Suppressor macrophage treated with lipopolysaccharide for 1 hour (primary cell): ENCODE measurements around the gene LRRK1.

Experiments used
- DNase-seq, 3 donors: peaks; one replicate each; pipeline ENCODE4 v3.0.0-alpha.2; 2020 to 2022

Gene LRRK1

GRCh38 chr15:101008158-101009139 is 89.3 kb downstream of the LRRK1 start:
- peak; percentile 85 to 92 (median 88) for DNase-seq

GRCh38 chr15:101009176-101009575 is 90.0 kb downstream of the LRRK1 start:
- no peak for DNase-seq

- DNase-seq, result no peak
These were observed 91.6 kb downstream of the LRRK1 start for GRCh38 chr15:101010781-101011180.

GRCh38 chr15:101012326-101013200 is 93.4 kb downstream of the LRRK1 start:
- DNase-seq, result no peak

GRCh38 chr15:101013201-101013550 is 94.0 kb downstream of the LRRK1 start:
- no peak for DNase-seq

- no peak for DNase-seq
These were observed 94.9 kb downstream of the LRRK1 start for GRCh38 chr15:101013769-101014675.

GRCh38 chr15:101014921-101015841 is 96.0 kb downstream of the LRRK1 start:
- peak; percentile 68 to 85 (median 77) for DNase-seq

- DNase-seq, result no peak
These were observed 97.4 kb downstream of the LRRK1 start for GRCh38 chr15:101016581-101016980.

GRCh38 chr15:101017093-101017754 is 98.1 kb downstream of the LRRK1 start:
- DNase-seq, result no peak

GRCh38 chr15:101018016-101018415 is 98.9 kb downstream of the LRRK1 start:
- DNase-seq, result peak in 2 of 3 donors; percentile 59 to 63

- DNase-seq, result no peak
These were observed 99.3 kb downstream of the LRRK1 start for GRCh38 chr15:101018450-101018849.

- no peak for DNase-seq
These were observed 100.3 kb downstream of the LRRK1 start for GRCh38 chr15:101019366-101019896.

GRCh38 chr15:101020451-101020850 is 101.3 kb downstream of the LRRK1 start:
- peak in 1 of 3 donors; percentile 11 for DNase-seq

- DNase-seq, result no peak
These were observed 101.8 kb downstream of the LRRK1 start for GRCh38 chr15:101020945-101021344.

- no peak for DNase-seq
These were observed 103.1 kb downstream of the LRRK1 start for GRCh38 chr15:101022306-101022705.

- DNase-seq, result no peak
These were observed 103.7 kb downstream of the LRRK1 start for GRCh38 chr15:101022876-101023275.

GRCh38 chr15:101023501-101024072 is 104.4 kb downstream of the LRRK1 start:
- DNase-seq, result peak in 1 of 3 donors; percentile 21

- peak; percentile 31 to 51 (median 33) for DNase-seq
These were observed 105.0 kb downstream of the LRRK1 start for GRCh38 chr15:101024073-101024695.

GRCh38 chr15:101024706-101025500 is 105.7 kb downstream of the LRRK1 start:
- DNase-seq, result peak in 1 of 3 donors; percentile 33
